Right atrium auricular region (tissue), 2 donors: Measurements from ENCODE around the gene BUB1B. TPM values are rescaled to one million over a fixed set of nuclear protein-coding genes. Genes with fewer than 3 reads are reported as not detected.
"Not testable (repeated sequence)": the region's sequence is repeated elsewhere in the genome, so short reads cannot be mapped to it uniquely, and the experiment has no call there.

Experiments used
- DNase-seq: peaks from one replicate; pipeline ENCODE4 v3.0.0-alpha.2; 2019; ENCODE audit warnings: low spot score
- H3K27ac ChIP-seq, 2 donors: fragments of 200-600 bp; sonication (generic); 1 replicate in 1 of 2; 2 replicates in 1 of 2; pipeline ENCODE4 v1.5.1; 2016 to 2019
- H3K27me3 ChIP-seq, 2 donors: fragments of 200-600 bp; sonication (generic); one replicate each; pipeline versions ENCODE4 v1.5.1 to v1.6.0; 2017 to 2019
- H3K36me3 ChIP-seq: fragments of 200-600 bp; sonication (generic); one replicate; pipeline ENCODE4 v1.5.1; 2016
- H3K4me1 ChIP-seq, 2 donors: fragments of 200-600 bp; sonication (generic); one replicate each; pipeline versions ENCODE4 v1.5.1 to v1.6.0; 2017 to 2019
- H3K4me3 ChIP-seq, 2 donors: fragments of 200-600 bp; sonication (generic); 1 replicate in 1 of 2; 2 replicates in 1 of 2; pipeline ENCODE4 v1.5.1; 2017 to 2019; ENCODE audit warnings: mild to moderate bottlenecking in 1 of 2, moderate library complexity in 1 of 2
- H3K9me3 ChIP-seq, 2 donors: fragments of 200-600 bp; sonication (generic); one replicate each; pipeline ENCODE4 v1.5.1; 2019
- total RNA-seq, 2 donors: library from RNA; depleted of rRNA; stranded (reverse); fragments of >200 nt; gene quantifications; one replicate each; pipeline ENCODE4 v1.1.0, GENCODE V29; 2016
- TF ChIP-seq, protein P1 (sequence below), 2 donors: fragments of 200-600 bp; sonication (generic); IDR thresholded peaks; one replicate each; pipeline ENCODE4 v1.5.1; 2019; ENCODE audit warnings: antibody characterized with exemption in 2 of 2

Gene BUB1B, protein sequence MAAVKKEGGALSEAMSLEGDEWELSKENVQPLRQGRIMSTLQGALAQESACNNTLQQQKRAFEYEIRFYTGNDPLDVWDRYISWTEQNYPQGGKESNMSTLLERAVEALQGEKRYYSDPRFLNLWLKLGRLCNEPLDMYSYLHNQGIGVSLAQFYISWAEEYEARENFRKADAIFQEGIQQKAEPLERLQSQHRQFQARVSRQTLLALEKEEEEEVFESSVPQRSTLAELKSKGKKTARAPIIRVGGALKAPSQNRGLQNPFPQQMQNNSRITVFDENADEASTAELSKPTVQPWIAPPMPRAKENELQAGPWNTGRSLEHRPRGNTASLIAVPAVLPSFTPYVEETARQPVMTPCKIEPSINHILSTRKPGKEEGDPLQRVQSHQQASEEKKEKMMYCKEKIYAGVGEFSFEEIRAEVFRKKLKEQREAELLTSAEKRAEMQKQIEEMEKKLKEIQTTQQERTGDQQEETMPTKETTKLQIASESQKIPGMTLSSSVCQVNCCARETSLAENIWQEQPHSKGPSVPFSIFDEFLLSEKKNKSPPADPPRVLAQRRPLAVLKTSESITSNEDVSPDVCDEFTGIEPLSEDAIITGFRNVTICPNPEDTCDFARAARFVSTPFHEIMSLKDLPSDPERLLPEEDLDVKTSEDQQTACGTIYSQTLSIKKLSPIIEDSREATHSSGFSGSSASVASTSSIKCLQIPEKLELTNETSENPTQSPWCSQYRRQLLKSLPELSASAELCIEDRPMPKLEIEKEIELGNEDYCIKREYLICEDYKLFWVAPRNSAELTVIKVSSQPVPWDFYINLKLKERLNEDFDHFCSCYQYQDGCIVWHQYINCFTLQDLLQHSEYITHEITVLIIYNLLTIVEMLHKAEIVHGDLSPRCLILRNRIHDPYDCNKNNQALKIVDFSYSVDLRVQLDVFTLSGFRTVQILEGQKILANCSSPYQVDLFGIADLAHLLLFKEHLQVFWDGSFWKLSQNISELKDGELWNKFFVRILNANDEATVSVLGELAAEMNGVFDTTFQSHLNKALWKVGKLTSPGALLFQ
- 1 to 10 TPM in 1 of 2 donors, under 1 TPM in 1; 0.39 to 2.1 TPM for total RNA-seq

DNA sequence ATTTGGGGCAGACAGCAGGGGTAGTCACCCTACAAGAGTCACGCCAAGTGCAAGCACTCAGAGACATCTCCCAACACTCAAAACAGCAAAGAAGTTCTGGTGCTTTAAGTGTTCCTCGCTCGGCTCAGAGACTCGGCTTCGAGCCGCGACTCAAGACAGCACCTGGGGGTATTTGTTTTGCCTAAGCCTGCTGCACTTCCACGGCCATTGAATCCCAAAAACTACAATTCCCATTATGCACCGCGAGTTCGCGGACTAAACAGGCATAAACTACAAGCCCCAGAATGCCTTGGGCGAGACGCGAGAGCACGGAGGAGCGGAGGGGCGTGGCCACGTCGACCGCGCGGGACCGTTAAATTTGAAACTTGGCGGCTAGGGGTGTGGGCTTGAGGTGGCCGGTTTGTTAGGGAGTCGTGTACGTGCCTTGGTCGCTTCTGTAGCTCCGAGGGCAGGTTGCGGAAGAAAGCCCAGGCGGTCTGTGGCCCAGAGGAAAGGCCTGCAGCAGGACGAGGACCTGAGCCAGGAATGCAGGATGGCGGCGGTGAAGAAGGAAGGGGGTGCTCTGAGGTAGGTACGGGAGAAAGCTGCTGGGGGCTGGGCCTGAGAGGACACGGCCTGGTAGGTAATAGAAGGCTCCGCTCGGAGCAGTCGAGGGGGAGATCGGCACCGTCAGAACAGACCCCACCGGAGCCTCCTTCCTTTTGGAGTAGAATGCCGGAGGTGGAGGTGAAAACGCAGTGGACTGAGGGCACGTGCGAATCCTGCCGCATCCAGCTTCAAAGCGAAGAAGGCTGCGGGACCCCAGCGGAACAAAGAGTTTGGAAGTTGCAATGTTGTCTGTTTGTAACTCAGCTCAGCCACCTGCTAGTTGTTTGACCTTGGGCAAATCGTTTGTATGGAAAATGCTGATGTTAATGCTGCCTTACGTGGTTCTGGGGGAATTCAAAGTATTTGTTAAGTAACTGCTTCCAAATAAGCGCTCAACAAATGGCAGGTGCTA is at the start of gene BUB1B:
TSS of gene BUB1B (plus strand) at position 381 of the 1,000 bp plus-strand sequence. CDS start at position 533, 152 bp downstream.
- H3K27me3 ChIP-seq = no peaks in the 10 kb centered on the region
- no peaks in the 10 kb centered on the region for H3K9me3 ChIP-seq
- H3K36me3 ChIP-seq = no peaks in the 10 kb centered on the region
- TF ChIP-seq, protein P1, sequence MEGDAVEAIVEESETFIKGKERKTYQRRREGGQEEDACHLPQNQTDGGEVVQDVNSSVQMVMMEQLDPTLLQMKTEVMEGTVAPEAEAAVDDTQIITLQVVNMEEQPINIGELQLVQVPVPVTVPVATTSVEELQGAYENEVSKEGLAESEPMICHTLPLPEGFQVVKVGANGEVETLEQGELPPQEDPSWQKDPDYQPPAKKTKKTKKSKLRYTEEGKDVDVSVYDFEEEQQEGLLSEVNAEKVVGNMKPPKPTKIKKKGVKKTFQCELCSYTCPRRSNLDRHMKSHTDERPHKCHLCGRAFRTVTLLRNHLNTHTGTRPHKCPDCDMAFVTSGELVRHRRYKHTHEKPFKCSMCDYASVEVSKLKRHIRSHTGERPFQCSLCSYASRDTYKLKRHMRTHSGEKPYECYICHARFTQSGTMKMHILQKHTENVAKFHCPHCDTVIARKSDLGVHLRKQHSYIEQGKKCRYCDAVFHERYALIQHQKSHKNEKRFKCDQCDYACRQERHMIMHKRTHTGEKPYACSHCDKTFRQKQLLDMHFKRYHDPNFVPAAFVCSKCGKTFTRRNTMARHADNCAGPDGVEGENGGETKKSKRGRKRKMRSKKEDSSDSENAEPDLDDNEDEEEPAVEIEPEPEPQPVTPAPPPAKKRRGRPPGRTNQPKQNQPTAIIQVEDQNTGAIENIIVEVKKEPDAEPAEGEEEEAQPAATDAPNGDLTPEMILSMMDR (IDR thresholded peaks at IDR 0.05) = no peak
- peaks cover 0 to 11% of the 10 kb centered on the region in 2 donors for H3K4me1 ChIP-seq
- no peak within 1 kb of the TSS for H3K27ac ChIP-seq
- peak; percentile 87 for DNase-seq
- peak within 1 kb of the TSS; percentile 48 to 65 for H3K4me3 ChIP-seq

DNA sequence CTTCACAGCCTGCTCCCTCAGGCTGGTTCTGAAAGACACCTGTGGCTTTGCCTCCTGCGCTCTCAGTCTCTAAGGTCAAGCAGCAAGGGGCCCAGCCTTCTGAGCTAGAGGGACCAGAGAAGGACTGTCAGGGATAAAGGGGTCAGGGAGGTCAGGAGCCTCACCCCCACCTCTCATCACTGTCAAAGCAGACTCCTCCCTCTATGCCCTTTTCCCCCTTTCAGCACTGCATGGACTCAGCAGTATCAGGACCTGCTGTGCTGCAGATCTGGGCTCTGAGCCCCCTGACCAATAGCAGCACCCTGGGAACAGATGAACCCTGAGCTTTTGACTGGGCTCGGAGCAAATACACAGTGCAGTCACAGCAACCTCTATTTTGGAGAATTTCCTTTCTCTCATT is 49.0 kb upstream of the BUB1B start:
- H3K4me1 ChIP-seq = peaks cover 0 to 21% of the 10 kb centered on the region in 2 donors
- DNase-seq = no peak
- no peak overlapping the region for H3K27ac ChIP-seq
- H3K4me3 ChIP-seq = no peak overlapping the region
- TF ChIP-seq, protein P1 (IDR thresholded peaks at IDR 0.05) = no peak
- H3K36me3 ChIP-seq = no peaks in the 10 kb centered on the region
- no peaks in the 10 kb centered on the region for H3K27me3 ChIP-seq
- no peaks in the 10 kb centered on the region for H3K9me3 ChIP-seq

DNA sequence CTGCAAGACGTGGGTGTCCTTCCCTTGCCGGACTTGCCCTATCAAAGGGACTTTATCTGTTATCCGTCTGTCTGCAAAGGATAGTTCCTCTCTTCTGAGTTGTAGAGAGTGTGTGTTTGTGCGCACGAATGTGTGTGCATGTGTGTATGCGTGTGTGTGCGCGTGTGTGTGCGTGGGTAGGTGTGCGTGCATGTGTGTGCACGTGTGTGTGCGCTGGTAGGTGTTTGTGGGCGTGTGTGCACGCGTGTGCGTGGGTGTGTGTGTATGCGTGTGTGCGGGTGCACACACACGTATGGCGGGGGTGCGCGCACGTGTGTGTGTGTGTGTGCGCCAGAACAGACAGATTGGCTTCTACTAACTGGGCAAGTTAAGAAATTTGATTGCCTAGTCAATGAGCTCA is 48.1 kb upstream of the BUB1B start:
- Histone ChIP-seq H3K27me3 (no peaks in the 10 kb centered on the region), H3K27ac (no peak overlapping the region), H3K36me3 (no peaks in the 10 kb centered on the region), H3K9me3 (no peaks in the 10 kb centered on the region), H3K4me1 (peaks cover 0 to 12% of the 10 kb centered on the region in 2 donors), H3K4me3 (no peak overlapping the region)
- no peak for DNase-seq
- TF ChIP-seq, protein P1 (IDR thresholded peaks at IDR 0.05) = no peak

DNA sequence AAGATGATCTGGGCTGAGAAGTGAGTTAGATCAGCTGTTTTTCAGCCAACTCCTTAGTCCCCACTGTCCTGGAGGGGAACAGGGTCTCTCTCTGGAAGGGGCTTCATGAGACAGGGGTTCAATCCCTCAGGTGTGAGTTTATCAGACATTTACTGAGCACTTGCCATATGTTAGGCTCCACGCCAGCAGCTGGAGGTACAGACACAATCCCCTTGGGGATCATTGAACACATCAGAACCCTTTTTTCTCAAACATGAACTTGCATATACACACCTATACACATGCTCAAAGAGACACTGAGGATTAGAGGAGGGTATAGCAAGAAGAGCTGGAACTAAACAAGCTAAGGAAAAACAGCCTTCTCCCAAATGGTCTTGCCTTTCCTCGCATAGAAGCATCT is 46.7 kb upstream of the BUB1B start:
- DNase-seq = no peak
- Histone ChIP-seq H3K36me3 (no peaks in the 10 kb centered on the region), H3K4me1 (peaks cover 0 to 4% of the 10 kb centered on the region in 2 donors), H3K9me3 (no peaks in the 10 kb centered on the region), H3K27ac (no peak overlapping the region), H3K27me3 (no peaks in the 10 kb centered on the region), H3K4me3 (no peak overlapping the region)
- TF ChIP-seq, protein P1 (IDR thresholded peaks at IDR 0.05) = no peak

DNA sequence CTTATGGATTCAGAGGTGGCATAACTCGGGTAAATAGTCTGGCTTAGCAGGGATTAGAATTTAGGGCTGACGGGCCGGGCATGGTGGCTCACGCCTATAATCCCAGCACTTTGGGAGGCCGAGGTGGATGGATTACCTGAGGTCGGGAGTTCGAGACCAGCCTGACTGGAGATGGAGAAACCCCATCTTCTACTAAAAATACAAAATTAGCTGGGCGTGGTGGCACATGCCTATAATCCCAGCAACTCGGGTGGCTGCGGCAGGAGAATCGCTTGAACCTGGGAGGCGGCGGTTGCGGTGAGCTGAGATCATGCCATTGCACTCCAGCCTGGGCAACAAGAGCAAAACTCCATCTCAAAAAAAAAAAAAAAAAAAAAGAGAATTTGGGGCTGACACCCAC is 45.8 kb upstream of the BUB1B start:
- not testable (repeated sequence) for H3K4me1 ChIP-seq, H3K9me3 ChIP-seq, H3K27ac ChIP-seq, H3K4me3 ChIP-seq, DNase-seq, H3K36me3 ChIP-seq, H3K27me3 ChIP-seq
